ENCODE results near the gene TLL2. TPM values are rescaled to one million over a fixed set of nuclear protein-coding genes. Genes with fewer than 3 reads are reported as not detected.

Gene TLL2
- total RNA-seq, 1 donor from 2014 or later = 6.7 TPM

- DNase-seq (ENCODE audit: low read depth) = no peak
- no peak overlapping the region for H3K4me3 ChIP-seq (ENCODE audit: low read depth, low read length)
- TF ChIP-seq, protein P1, sequence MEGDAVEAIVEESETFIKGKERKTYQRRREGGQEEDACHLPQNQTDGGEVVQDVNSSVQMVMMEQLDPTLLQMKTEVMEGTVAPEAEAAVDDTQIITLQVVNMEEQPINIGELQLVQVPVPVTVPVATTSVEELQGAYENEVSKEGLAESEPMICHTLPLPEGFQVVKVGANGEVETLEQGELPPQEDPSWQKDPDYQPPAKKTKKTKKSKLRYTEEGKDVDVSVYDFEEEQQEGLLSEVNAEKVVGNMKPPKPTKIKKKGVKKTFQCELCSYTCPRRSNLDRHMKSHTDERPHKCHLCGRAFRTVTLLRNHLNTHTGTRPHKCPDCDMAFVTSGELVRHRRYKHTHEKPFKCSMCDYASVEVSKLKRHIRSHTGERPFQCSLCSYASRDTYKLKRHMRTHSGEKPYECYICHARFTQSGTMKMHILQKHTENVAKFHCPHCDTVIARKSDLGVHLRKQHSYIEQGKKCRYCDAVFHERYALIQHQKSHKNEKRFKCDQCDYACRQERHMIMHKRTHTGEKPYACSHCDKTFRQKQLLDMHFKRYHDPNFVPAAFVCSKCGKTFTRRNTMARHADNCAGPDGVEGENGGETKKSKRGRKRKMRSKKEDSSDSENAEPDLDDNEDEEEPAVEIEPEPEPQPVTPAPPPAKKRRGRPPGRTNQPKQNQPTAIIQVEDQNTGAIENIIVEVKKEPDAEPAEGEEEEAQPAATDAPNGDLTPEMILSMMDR (conservative IDR thresholded peaks at IDR 0.05; ENCODE audit: low read depth, low read length) = no peak
Observed at GRCh38 chr10:96427291-96427690, 86.4 kb downstream of the TLL2 start.

DNA sequence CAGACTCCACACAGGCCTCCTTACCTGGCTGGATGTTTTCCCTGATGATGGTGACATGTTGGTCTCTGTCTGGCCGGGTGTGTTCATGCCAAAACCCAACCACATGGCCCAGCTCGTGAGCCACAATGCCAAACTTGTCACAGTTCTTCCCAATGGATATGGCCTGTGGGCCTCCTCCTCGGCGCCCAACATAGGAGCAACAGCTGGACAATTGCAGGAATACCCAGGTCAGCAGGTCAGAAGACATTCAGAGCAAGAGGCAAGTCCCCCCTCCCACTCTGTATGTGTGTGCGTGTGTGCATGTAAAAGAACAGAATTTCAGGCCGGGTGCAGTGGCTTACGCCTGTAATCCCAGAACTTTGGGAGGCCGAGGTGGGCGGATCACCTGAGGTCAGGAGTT is 91.2 kb downstream of the TLL2 start:
- DNase-seq (ENCODE audit: low read depth) = no peak
- TF ChIP-seq, protein P1 (conservative IDR thresholded peaks at IDR 0.05; ENCODE audit: low read depth, low read length) = no peak
- no peak overlapping the region for H3K4me3 ChIP-seq (ENCODE audit: low read depth, low read length)

GRCh38 chr10:96421995-96422394 is 91.7 kb downstream of the TLL2 start:
- TF ChIP-seq, protein P1 (conservative IDR thresholded peaks at IDR 0.05; ENCODE audit: low read depth, low read length) = no peak
- H3K4me3 ChIP-seq (ENCODE audit: low read depth, low read length) = no peak overlapping the region
- no peak for DNase-seq (ENCODE audit: low read depth)

DNA sequence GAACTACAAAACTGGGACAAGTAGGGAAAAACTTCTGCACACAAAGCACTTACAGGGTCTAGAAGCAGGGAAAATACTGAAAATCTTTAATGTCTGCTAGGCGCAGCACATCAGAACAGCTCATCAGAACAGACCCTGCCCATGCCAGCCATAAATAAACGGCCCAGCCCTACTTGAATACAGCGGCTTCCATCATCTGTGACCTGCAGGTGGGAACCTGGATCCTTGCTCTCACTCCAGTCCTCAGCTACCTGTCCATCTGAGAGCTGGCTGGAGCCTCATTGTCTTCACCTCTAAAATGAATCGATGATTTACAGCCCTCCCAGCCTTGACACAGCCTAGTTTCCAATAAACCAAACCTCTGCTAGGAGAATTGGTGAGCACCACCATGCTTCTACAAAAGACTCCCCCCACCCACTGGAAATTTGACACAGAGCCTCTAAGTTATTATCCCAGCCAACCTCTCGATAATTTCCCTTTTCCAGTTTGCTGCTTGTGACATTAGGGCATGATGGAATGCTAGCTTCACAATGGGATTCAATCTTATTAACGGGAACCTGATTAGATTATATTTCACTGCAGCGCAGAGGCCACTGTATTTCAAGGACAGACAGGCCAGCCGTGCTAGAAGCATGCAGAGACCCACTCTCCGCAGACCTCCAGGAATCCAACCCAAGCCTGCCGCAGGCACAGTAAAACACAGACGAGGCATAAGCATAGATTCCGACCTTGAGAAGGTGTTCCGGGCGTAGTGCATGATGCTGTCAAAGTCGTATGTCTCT is 93.3 kb downstream of the TLL2 start:
- no peak overlapping the region for H3K4me3 ChIP-seq (ENCODE audit: low read depth, low read length)
- TF ChIP-seq, protein P1 (conservative IDR thresholded peaks at IDR 0.05; ENCODE audit: low read depth, low read length) = no peak
- DNase-seq (ENCODE audit: low read depth) = no peak

GRCh38 chr10:96419351-96419750 is 94.4 kb downstream of the TLL2 start:
- no peak for DNase-seq (ENCODE audit: low read depth)
- TF ChIP-seq, protein P1 (conservative IDR thresholded peaks at IDR 0.05; ENCODE audit: low read depth, low read length) = no peak
- no peak overlapping the region for H3K4me3 ChIP-seq (ENCODE audit: low read depth, low read length)

GRCh38 chr10:96418582-96418981 is 95.1 kb downstream of the TLL2 start:
- TF ChIP-seq, protein P1 (conservative IDR thresholded peaks at IDR 0.05; ENCODE audit: low read depth, low read length) = no peak
- DNase-seq (ENCODE audit: low read depth) = no peak
- no peak overlapping the region for H3K4me3 ChIP-seq (ENCODE audit: low read depth, low read length)

DNA sequence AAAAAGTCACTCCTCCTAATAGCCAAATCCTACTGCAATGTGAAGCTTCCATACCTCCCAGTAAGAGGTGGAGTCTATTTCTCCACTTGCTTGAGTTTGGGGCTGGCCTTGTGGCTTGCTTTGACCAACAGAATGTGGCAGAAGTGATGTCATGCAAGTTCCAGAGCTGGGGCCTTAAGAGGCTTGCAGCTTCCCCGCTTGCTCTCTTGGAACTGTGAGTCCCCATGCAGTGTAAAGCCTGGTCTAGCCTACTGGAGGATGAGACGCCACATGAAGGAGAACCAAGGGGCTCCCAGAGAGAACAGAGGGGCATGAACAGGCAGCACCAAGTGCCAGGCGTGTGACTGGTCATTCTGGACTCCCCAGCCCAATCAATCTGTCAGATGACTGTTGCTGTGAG is 96.3 kb downstream of the TLL2 start:
- no peak overlapping the region for H3K4me3 ChIP-seq (ENCODE audit: low read depth, low read length)
- DNase-seq (ENCODE audit: low read depth) = no peak
- TF ChIP-seq, protein P1 (conservative IDR thresholded peaks at IDR 0.05; ENCODE audit: low read depth, low read length) = no peak
